Breast epithelium (tissue), 4 donors: ENCODE measurements around the gene ZNF778. TPM values are rescaled to one million over a fixed set of nuclear protein-coding genes. Genes with fewer than 3 reads are reported as not detected.

Experiments
- DNase-seq, 2 donors: peaks; one replicate each; pipeline ENCODE4 v3.0.0-alpha.2; 2019; ENCODE audit warnings: low spot score in 2 of 2
- H3K27ac ChIP-seq, 2 donors: fragments of 200-600 bp; sonication (generic) in 1 of 2; one replicate each; pipeline ENCODE4 v1.5.1; 2016 to 2019; ENCODE audit warnings: mild to moderate bottlenecking in 1 of 2
- H3K27me3 ChIP-seq, 2 donors: fragments of 200-600 bp; sonication (generic) in 1 of 2; one replicate each; pipeline versions ENCODE4 v1.5.1 to v1.6.0; 2017 to 2019; ENCODE audit warnings: control low read depth in 1 of 2, mild to moderate bottlenecking in 1 of 2
- H3K36me3 ChIP-seq: fragments of 200-600 bp; one replicate; pipeline ENCODE4 v1.5.1; 2019
- H3K4me1 ChIP-seq, 2 donors: fragments of 200-600 bp; sonication (generic); one replicate each; pipeline ENCODE4 v1.5.1; 2016 to 2019; ENCODE audit warnings: control low read depth in 1 of 2
- H3K4me3 ChIP-seq, 3 donors: fragments of 200-600 bp; sonication (generic); 1 replicate in 2 of 3; 2 replicates in 1 of 3; pipeline ENCODE4 v1.5.1; 2016 to 2019; ENCODE audit warnings: mild to moderate bottlenecking in 3 of 3, moderate library complexity in 2 of 3
- H3K9me3 ChIP-seq, 2 donors: fragments of 200-600 bp; sonication (generic) in 1 of 2; one replicate each; pipeline ENCODE4 v1.5.1; 2016 to 2019; ENCODE audit warnings: control low read depth in 1 of 2
- POLR2A ChIP-seq: fragments of 450-650 bp; IDR thresholded peaks from one replicate; pipeline ENCODE4 v1.6.1; 2016; ENCODE audit warnings: antibody characterized with exemption, mild to moderate bottlenecking, moderate library complexity
- POLR2AphosphoS5 ChIP-seq, 3 donors: sonication (generic); formaldehyde crosslinking; IDR thresholded peaks; one replicate each; pipeline ENCODE4 v1.6.1; 2017; ENCODE audit warnings: antibody characterized with exemption in 3 of 3
- intact Hi-C: fragments of 100-400 bp; cut with DNase I; formaldehyde crosslinking; loops from one replicate; pipeline ENCODE4 v1.15.1; 2023; ENCODE audit warnings: low total_unique reads
- total RNA-seq, 3 donors: library from RNA; depleted of rRNA; stranded (reverse); fragments of >200 nt; gene quantifications; one replicate each; pipeline ENCODE4 v1.1.0, GENCODE V29; 2016
- TF ChIP-seq, protein P1 (sequence below), 3 donors: fragments of 450-650 bp; IDR thresholded peaks; one replicate each; pipeline ENCODE4 v1.5.1; 2016 to 2017; ENCODE audit warnings: antibody characterized with exemption in 3 of 3, mild to moderate bottlenecking in 3 of 3, moderate library complexity in 3 of 3

Gene ZNF778
- total RNA-seq, 3 donors from 2014 or later, result 10.1 to 20.9 (median 12.5) TPM

DNA sequence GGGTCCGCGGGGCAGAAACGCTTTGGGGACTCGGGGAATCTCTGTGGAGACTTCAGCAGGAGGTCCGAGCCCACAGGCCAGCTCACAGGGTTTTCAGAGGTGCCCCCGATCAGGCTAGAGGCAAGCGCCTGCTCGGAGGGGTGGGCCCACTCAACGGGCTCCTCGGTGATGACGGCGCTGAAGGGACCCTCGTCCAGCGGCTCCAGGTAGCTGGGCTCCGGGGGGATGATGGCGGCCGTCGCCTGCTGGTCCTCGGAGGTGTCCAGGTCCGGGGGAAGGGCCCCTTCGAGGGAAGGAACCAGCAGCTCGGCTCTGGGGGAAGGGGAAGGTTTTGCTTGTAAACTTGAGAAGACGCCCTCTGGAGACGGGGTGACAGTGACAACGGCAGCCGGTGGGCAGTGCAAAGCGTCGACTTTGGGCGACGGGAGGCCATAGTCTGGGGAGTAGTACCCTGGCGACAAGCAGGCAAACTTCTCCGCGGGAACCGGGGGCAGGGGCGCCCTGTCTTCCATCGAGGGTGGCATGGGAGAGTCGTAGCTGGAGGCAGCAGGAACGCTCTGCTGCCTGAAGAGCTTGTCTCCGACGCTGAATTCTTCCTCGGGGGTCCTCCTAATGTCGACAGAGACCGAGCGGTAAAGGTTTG, 63.2 kb downstream of the ZNF778 start:
- intact Hi-C loops, result no loop called here
- H3K4me1 ChIP-seq, result no peaks in the 10 kb centered on the region
- no peaks in the 10 kb centered on the region for H3K9me3 ChIP-seq
- no peaks in the 10 kb centered on the region for H3K27me3 ChIP-seq
- no peak overlapping the region for H3K4me3 ChIP-seq
- peaks cover 7% of the 10 kb centered on the region for H3K36me3 ChIP-seq
- no peak for DNase-seq
- no peak overlapping the region for H3K27ac ChIP-seq
- TF ChIP-seq POLR2AphosphoS5 (IDR thresholded peaks at IDR 0.05), result no peak
- TF ChIP-seq, protein P1, sequence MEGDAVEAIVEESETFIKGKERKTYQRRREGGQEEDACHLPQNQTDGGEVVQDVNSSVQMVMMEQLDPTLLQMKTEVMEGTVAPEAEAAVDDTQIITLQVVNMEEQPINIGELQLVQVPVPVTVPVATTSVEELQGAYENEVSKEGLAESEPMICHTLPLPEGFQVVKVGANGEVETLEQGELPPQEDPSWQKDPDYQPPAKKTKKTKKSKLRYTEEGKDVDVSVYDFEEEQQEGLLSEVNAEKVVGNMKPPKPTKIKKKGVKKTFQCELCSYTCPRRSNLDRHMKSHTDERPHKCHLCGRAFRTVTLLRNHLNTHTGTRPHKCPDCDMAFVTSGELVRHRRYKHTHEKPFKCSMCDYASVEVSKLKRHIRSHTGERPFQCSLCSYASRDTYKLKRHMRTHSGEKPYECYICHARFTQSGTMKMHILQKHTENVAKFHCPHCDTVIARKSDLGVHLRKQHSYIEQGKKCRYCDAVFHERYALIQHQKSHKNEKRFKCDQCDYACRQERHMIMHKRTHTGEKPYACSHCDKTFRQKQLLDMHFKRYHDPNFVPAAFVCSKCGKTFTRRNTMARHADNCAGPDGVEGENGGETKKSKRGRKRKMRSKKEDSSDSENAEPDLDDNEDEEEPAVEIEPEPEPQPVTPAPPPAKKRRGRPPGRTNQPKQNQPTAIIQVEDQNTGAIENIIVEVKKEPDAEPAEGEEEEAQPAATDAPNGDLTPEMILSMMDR (IDR thresholded peaks at IDR 0.05), result no peak
- TF ChIP-seq POLR2A, result no peak

DNA sequence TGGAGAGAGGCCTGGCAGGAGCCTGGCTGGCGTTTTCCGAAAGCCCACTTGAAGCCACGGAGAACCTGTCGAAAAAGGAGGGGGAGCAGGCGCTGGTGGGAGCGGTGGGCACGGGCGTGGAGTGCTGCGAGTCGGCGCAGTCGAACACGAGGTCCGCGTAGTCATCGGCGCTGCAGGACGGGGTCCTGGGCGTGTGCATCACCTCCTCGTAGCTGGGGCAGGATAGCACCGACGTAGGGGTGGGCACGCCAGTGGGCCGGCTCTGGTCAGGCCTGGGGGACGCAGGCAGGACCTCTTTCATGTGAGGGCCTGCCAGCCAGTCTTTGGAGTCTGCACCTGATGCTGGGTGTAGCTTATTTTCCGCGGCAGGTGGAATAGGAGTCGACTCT, 63.7 kb downstream of the ZNF778 start:
- Histone ChIP-seq H3K27me3 (no peaks in the 10 kb centered on the region), H3K4me3 (no peak overlapping the region), H3K4me1 (no peaks in the 10 kb centered on the region), H3K9me3 (no peaks in the 10 kb centered on the region), H3K27ac (no peak overlapping the region), H3K36me3 (peaks cover 7% of the 10 kb centered on the region)
- no peak for DNase-seq
- intact Hi-C loops, result no loop called here
- TF ChIP-seq, protein P1 (IDR thresholded peaks at IDR 0.05), result no peak

DNA sequence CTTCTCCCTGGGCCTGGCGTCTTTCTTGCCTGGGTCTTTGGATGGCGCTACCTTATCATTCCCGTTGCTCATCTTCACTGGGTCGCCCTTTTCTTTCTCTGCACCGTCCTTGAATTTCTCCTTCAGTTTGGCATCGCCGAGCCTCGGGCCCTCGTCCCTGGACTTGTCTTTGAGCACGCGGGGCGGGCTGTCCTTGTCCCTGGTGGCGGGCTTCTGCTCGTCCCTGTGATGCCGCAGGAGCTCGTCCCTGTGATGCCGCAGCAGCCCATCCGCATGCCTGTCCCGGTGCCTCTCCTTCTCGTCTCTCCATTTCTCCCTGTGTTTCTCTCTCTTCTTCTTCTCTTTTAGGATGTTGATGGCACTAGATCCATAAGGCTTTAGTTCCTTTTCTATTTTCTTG, 64.3 kb downstream of the ZNF778 start:
- no peak overlapping the region for H3K4me3 ChIP-seq
- TF ChIP-seq, protein P1 (IDR thresholded peaks at IDR 0.05), result no peak
- no peak for TF ChIP-seq POLR2AphosphoS5 (IDR thresholded peaks at IDR 0.05)
- TF ChIP-seq POLR2A, result no peak
- no peaks in the 10 kb centered on the region for H3K4me1 ChIP-seq
- H3K27me3 ChIP-seq, result no peaks in the 10 kb centered on the region
- no peak overlapping the region for H3K27ac ChIP-seq
- intact Hi-C loops, result no loop called here
- no peak for DNase-seq
- peaks cover 7% of the 10 kb centered on the region for H3K36me3 ChIP-seq
- no peaks in the 10 kb centered on the region for H3K9me3 ChIP-seq

DNA sequence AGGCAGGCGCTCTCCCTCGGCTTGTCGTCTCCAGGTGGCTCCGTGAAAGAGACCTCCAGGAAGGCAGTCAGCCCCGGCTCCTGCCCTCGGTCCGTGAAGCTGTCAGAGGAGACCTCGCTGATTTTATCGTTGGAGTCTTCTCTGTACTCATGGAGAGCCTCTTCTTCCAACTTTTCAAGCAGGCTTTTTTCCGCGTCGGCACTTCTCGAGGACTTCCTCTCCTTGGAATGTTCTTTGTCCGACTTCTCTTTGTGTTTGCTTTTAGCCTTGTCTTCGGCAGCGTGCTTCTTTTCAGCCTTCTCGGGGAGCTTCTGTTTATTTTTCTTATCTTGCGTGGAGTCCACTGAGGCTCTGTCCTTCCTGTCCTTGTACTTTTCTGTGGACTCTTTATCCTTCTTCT, 65.0 kb downstream of the ZNF778 start:
- TF ChIP-seq POLR2AphosphoS5 (IDR thresholded peaks at IDR 0.05) (no peak), POLR2A (no peak)
- TF ChIP-seq, protein P1 (IDR thresholded peaks at IDR 0.05), result no peak
- intact Hi-C loops, result no loop called here
- Histone ChIP-seq H3K4me1 (no peaks in the 10 kb centered on the region), H3K27ac (no peak overlapping the region), H3K9me3 (no peaks in the 10 kb centered on the region), H3K27me3 (no peaks in the 10 kb centered on the region), H3K36me3 (peaks cover 7% of the 10 kb centered on the region), H3K4me3 (no peak overlapping the region)
- no peak for DNase-seq

DNA sequence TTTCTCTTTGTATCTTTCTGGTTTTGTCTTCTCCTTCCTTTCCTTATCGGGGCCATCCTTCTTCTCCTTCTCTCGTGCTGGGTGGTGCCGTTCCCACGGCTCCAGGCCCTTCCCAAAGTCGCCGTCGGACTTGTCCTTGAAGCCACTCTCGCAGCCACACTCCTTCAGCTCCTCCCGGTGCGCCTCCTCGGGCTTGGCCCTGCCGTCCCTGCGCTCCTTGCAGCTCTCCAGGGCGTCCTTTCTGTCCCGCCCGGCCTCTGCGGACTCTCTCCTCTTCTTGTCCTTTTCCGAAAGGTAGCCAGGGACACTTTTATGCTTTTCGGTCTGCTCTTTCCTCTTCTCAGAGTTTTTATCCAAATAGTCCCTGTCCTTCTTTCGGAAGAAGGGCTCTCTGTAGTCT, 65.9 kb downstream of the ZNF778 start:
- no peaks in the 10 kb centered on the region for H3K27me3 ChIP-seq
- intact Hi-C loops, result no loop called here
- peaks cover 7% of the 10 kb centered on the region for H3K36me3 ChIP-seq
- H3K27ac ChIP-seq, result no peak overlapping the region
- TF ChIP-seq, protein P1 (IDR thresholded peaks at IDR 0.05), result no peak
- TF ChIP-seq POLR2AphosphoS5 (IDR thresholded peaks at IDR 0.05) (no peak), POLR2A (no peak)
- H3K4me3 ChIP-seq, result no peak overlapping the region
- H3K4me1 ChIP-seq, result no peaks in the 10 kb centered on the region
- no peaks in the 10 kb centered on the region for H3K9me3 ChIP-seq
- no peak for DNase-seq
